Measurements from ENCODE around the gene MPZL3. TPM values are rescaled to one million over a fixed set of nuclear protein-coding genes. Genes with fewer than 3 reads are reported as not detected.

The MPZL3 gene
- total and polyA plus RNA-seq, 4 donors: 2.5 to 6.9 (median 3.5) TPM

DNA sequence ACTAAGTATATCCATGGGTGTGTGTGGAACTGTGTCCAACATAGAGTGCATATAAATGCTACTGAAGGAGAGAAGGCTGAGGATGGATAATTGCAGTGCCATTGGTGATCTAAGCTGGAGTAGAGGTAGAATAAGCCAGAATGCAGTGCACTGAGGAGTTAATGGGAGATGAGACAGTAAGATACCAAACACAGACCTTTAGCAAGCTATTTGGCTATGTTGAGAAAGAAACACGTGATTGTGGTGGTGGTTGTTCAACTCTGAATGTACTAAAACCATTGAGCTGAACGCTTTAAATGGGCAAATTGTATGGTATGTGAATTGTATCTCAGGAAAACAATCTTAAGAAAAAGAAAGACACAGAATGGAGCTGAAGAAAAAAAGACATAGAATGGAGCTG, 50.2 kb downstream of the MPZL3 start:
- Histone ChIP-seq H3K4me3 (ENCODE audit: low read depth in 1 of 3, low read length in 3 of 3) (no peak overlapping the region), H3K9ac (ENCODE audit: low read depth in 1 of 2, low read length in 2 of 2) (no peak overlapping the region), H3K4me1 (ENCODE audit: control insufficient read depth in 4 of 4, insufficient read depth in 4 of 4, low read length in 3 of 4) (peaks cover 11 to 37% (median 32%) of the 10 kb centered on the region in 4 donors), H3K9me3 (ENCODE audit: control insufficient read depth in 4 of 4, low read length in 3 of 4) (no peaks in the 10 kb centered on the region), H3K27me3 (ENCODE audit: control insufficient read depth in 4 of 4, insufficient read depth in 4 of 4, low read length in 3 of 4) (no peaks in the 10 kb centered on the region), H3K27ac (ENCODE audit: low read depth in 1 of 2, low read length in 2 of 2) (peak overlapping the region; percentile 57 to 77), H3K36me3 (ENCODE audit: control insufficient read depth in 4 of 4, insufficient read depth in 3 of 4, low read depth in 1 of 4, low read length in 3 of 4) (no peaks in the 10 kb centered on the region)
- no peak for TF ChIP-seq NR2F2 (IDR thresholded peaks at IDR 0.05)
- TF ChIP-seq RAD21 (IDR thresholded peaks at IDR 0.05): no peak
- TF ChIP-seq HNF4G (IDR thresholded peaks at IDR 0.05): no peak
- TF ChIP-seq YY1 (IDR thresholded peaks at IDR 0.05): no peak
- TF ChIP-seq HNF4A (conservative IDR thresholded peaks at IDR 0.05): peak in 1 of 2 donors; percentile 12
- TF ChIP-seq, protein P1, sequence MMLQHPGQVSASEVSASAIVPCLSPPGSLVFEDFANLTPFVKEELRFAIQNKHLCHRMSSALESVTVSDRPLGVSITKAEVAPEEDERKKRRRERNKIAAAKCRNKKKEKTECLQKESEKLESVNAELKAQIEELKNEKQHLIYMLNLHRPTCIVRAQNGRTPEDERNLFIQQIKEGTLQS (IDR thresholded peaks at IDR 0.05): no peak
- TF ChIP-seq FOXA1 (IDR thresholded peaks at IDR 0.05): no peak
- no peak for DNase-seq (ENCODE audit: low spot score)
- 35% methylated on average over 2 of the region's 2 CpGs for WGBS

DNA sequence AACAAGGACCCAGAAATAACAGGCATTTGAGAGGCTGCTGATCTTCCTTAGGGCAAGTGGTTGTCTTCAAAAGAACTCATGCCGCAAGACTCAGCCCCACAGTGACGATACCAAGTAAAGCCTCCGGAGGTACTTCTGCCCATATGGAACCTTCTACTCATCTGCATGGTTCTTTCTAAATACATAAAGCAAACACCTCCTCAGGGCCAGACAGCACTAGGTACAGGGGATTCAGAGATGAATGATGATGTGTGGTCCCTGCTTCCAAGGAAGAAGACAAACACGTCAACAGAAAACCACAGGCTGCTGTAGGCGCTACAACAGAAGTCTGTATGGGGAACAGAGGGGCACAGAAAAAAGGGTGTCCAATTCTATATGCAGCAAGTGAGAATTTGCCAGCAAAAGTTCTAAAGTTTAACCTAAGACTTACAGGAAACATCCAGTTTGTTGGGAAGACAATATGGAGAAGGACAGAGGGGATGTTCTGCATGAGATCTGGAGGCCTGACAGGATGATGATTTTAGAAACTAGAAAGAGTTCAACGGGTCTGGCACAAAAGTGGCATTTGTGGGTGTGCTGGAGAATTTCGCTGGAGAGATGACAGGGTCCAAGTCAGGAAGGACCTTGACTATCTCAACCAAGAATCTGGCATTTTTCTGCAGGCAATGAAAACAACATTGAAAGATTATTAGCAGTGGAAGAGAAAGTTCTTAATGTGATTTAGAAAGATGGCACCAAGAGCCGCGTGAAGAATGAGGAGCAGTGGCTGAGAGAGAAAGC, 51.1 kb downstream of the MPZL3 start:
- Histone ChIP-seq H3K4me3 (ENCODE audit: low read depth in 1 of 3, low read length in 3 of 3) (no peak overlapping the region), H3K36me3 (ENCODE audit: control insufficient read depth in 4 of 4, insufficient read depth in 3 of 4, low read depth in 1 of 4, low read length in 3 of 4) (no peaks in the 10 kb centered on the region), H3K27ac (ENCODE audit: low read depth in 1 of 2, low read length in 2 of 2) (peak overlapping the region in 1 of 2 donors; percentile 77), H3K9me3 (ENCODE audit: control insufficient read depth in 4 of 4, low read length in 3 of 4) (no peaks in the 10 kb centered on the region), H3K9ac (ENCODE audit: low read depth in 1 of 2, low read length in 2 of 2) (no peak overlapping the region), H3K4me1 (ENCODE audit: control insufficient read depth in 4 of 4, insufficient read depth in 4 of 4, low read length in 3 of 4) (peaks cover 11 to 37% (median 32%) of the 10 kb centered on the region in 4 donors), H3K27me3 (ENCODE audit: control insufficient read depth in 4 of 4, insufficient read depth in 4 of 4, low read length in 3 of 4) (no peaks in the 10 kb centered on the region)
- TF ChIP-seq TAF1 (conservative IDR thresholded peaks at IDR 0.05) (no peak), FOXA1 (IDR thresholded peaks at IDR 0.05) (no peak), GABPA (IDR thresholded peaks at IDR 0.05 in 1 of 2, conservative IDR thresholded peaks at IDR 0.05 in 1 of 2) (no peak), SP1 (IDR thresholded peaks at IDR 0.05) (no peak), FOXA2 (IDR thresholded peaks at IDR 0.05) (no peak), NR2F2 (IDR thresholded peaks at IDR 0.05) (no peak), JUND (IDR thresholded peaks at IDR 0.05) (no peak), HNF4A (conservative IDR thresholded peaks at IDR 0.05) (no peak), EGR1 (IDR thresholded peaks at IDR 0.05; ENCODE audit: low read depth in 2 of 2) (no peak), RXRA (IDR thresholded peaks at IDR 0.05) (no peak), HNF4G (IDR thresholded peaks at IDR 0.05) (no peak)
- TF ChIP-seq, protein P2, sequence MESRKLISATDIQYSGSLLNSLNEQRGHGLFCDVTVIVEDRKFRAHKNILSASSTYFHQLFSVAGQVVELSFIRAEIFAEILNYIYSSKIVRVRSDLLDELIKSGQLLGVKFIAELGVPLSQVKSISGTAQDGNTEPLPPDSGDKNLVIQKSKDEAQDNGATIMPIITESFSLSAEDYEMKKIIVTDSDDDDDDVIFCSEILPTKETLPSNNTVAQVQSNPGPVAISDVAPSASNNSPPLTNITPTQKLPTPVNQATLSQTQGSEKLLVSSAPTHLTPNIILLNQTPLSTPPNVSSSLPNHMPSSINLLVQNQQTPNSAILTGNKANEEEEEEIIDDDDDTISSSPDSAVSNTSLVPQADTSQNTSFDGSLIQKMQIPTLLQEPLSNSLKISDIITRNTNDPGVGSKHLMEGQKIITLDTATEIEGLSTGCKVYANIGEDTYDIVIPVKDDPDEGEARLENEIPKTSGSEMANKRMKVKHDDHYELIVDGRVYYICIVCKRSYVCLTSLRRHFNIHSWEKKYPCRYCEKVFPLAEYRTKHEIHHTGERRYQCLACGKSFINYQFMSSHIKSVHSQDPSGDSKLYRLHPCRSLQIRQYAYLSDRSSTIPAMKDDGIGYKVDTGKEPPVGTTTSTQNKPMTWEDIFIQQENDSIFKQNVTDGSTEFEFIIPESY (IDR thresholded peaks at IDR 0.05): no peak
- TF ChIP-seq, protein P3, sequence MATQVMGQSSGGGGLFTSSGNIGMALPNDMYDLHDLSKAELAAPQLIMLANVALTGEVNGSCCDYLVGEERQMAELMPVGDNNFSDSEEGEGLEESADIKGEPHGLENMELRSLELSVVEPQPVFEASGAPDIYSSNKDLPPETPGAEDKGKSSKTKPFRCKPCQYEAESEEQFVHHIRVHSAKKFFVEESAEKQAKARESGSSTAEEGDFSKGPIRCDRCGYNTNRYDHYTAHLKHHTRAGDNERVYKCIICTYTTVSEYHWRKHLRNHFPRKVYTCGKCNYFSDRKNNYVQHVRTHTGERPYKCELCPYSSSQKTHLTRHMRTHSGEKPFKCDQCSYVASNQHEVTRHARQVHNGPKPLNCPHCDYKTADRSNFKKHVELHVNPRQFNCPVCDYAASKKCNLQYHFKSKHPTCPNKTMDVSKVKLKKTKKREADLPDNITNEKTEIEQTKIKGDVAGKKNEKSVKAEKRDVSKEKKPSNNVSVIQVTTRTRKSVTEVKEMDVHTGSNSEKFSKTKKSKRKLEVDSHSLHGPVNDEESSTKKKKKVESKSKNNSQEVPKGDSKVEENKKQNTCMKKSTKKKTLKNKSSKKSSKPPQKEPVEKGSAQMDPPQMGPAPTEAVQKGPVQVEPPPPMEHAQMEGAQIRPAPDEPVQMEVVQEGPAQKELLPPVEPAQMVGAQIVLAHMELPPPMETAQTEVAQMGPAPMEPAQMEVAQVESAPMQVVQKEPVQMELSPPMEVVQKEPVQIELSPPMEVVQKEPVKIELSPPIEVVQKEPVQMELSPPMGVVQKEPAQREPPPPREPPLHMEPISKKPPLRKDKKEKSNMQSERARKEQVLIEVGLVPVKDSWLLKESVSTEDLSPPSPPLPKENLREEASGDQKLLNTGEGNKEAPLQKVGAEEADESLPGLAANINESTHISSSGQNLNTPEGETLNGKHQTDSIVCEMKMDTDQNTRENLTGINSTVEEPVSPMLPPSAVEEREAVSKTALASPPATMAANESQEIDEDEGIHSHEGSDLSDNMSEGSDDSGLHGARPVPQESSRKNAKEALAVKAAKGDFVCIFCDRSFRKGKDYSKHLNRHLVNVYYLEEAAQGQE (IDR thresholded peaks at IDR 0.05): no peak
- TF ChIP-seq, protein P1 (IDR thresholded peaks at IDR 0.05): no peak
- DNase-seq (ENCODE audit: low spot score): no peak
- 93% methylated on average over 9 of the region's 9 CpGs for WGBS

Data from liver (tissue), 9 donors.